K562 (cell line): ENCODE data around the gene DST. TPM values are rescaled to one million over a fixed set of nuclear protein-coding genes. Genes with fewer than 3 reads are reported as not detected.
A peak's percentile ranks its signal among the peaks of the same experiment; 100 is the strongest.

Source experiments
- ATAC-seq: fragments of 200-7000 bp; cut with Tn5 transposase; 3 replicates; pipeline ENCODE4 v1.9.1; 2020; ENCODE audit warnings: moderate library complexity
- BruUV-seq: library from RNA; stranded (reverse); fragments of 400-500 nt; replicated peaks from 2 replicates; lab custom pipeline; 2021; lab: Mats Ljungman, UMichigan
- CTCF ChIA-PET: fragments of 300-600 bp; formaldehyde crosslinking; extraction: SDS; loops from one replicate; lab custom pipeline; 2021; ENCODE audit warnings: low intra/inter-chr PET ratio; lab: Yijun Ruan, JAX
- POLR2A ChIA-PET: fragments of 300-600, 350-650 bp; sonication (Branson Sonifier 250); formaldehyde crosslinking; extraction: SDS; loops from one replicate; lab custom pipeline; 2021; ENCODE audit warnings: antibody characterized with exemption, inconsistent platforms; lab: Yijun Ruan, JAX
- DNase-seq, 4 experiments: peaks; one replicate each; pipeline versions ENCODE4 v3.0.0 to v3.0.0-alpha.2; 2011 to 2018; ENCODE audit warnings: low spot score in 3 of 4, mixed read lengths in 3 of 4; ENCODE audit errors: extremely low read depth in 1 of 4
- FAIRE-seq: peaks from 2 replicates; lab custom pipeline; 2011; peaks lifted over from hg19 to GRCh38; lab: Jason Lieb, UNC
- H2AFZ ChIP-seq: 2 replicates; pipeline ENCODE4 v1.6.0; 2011; ENCODE audit warnings: low read depth, low read length, control low read depth, inconsistent platforms
- H3K27ac ChIP-seq: fragments of 200-600 bp; 3 replicates; pipeline ENCODE4 v1.8.0; 2011; ENCODE audit warnings: low read depth, mild to moderate bottlenecking, control low read depth, inconsistent platforms, low read length, moderate library complexity, mixed read lengths; ENCODE audit errors: extremely low read depth
- H3K27me3 ChIP-seq, 2 experiments: fragments of 300-600 bp in 1 of 2; 2 replicates in 1 of 2; 3 replicates in 1 of 2; pipeline versions ENCODE4 v1.6.0 to v1.8.0; 2011; ENCODE audit warnings: inconsistent platforms in 2 of 2, low read length in 2 of 2, mild to moderate bottlenecking in 1 of 2, mixed read lengths in 1 of 2, moderate library complexity in 1 of 2; ENCODE audit not compliant: control insufficient read depth in 2 of 2, insufficient read depth in 2 of 2
- H3K36me3 ChIP-seq: fragments of 300-600 bp; 3 replicates; pipeline ENCODE4 v1.8.0; 2011; ENCODE audit warnings: mild to moderate bottlenecking, low read length, inconsistent platforms; ENCODE audit not compliant: control insufficient read depth, insufficient read depth
- H3K4me1 ChIP-seq, 2 experiments: fragments of 200-600 bp in 1 of 2; replicated peaks in 1 of 2; 2 replicates in 1 of 2; 3 replicates in 1 of 2; pipeline versions ENCODE4 v1.5.1 to v1.8.0; 2011; ENCODE audit warnings: inconsistent platforms in 2 of 2, low read length in 2 of 2, mild to moderate bottlenecking in 1 of 2, mixed read lengths in 1 of 2, moderate library complexity in 1 of 2; ENCODE audit not compliant: control insufficient read depth in 2 of 2, insufficient read depth in 2 of 2
- H3K4me2 ChIP-seq: 2 replicates; pipeline ENCODE4 v1.6.1; 2011; ENCODE audit warnings: low read length, control low read depth, inconsistent platforms, mixed read lengths; ENCODE audit not compliant: insufficient read depth
- H3K4me3 ChIP-seq: fragments of 200-600 bp; sonication (generic), shearing (Covaris generic); 2 replicates; pipeline ENCODE4 v1.5.1; 2016; ENCODE audit warnings: control low read depth, inconsistent platforms
- H3K79me2 ChIP-seq: fragments of 200-600 bp; 3 replicates; pipeline ENCODE4 v1.8.0; 2011; ENCODE audit warnings: low read length, inconsistent platforms; ENCODE audit not compliant: control insufficient read depth, insufficient read depth
- H3K9ac ChIP-seq, 2 experiments: 2 replicates each; pipeline versions ENCODE4 v1.6.0 to v1.6.1; 2011; ENCODE audit warnings: low read depth in 2 of 2, low read length in 2 of 2, control low read depth in 1 of 2, inconsistent platforms in 1 of 2, mild to moderate bottlenecking in 1 of 2, mixed read lengths in 1 of 2; ENCODE audit not compliant: insufficient read depth in 1 of 2
- H3K9me1 ChIP-seq: one replicate; pipeline ENCODE4 v1.6.0; 2011; ENCODE audit warnings: inconsistent platforms, mild to moderate bottlenecking, low read length, moderate library complexity; ENCODE audit not compliant: control insufficient read depth, insufficient read depth
- H3K9me3 ChIP-seq: replicated peaks from 2 replicates; pipeline ENCODE4 v1.5.1; 2011; ENCODE audit warnings: low read depth, low read length, inconsistent platforms; ENCODE audit not compliant: control insufficient read depth, insufficient read depth
- H4K20me1 ChIP-seq: replicated peaks from 2 replicates; pipeline ENCODE4 v1.6.1; 2011; ENCODE audit warnings: low read length, inconsistent platforms, mixed read lengths; ENCODE audit not compliant: control insufficient read depth, insufficient read depth
- CAMTA2 ChIP-seq: fragments of 250-450 bp; sonication (Bioruptor Pico); conservative IDR thresholded peaks from 2 replicates; pipeline ENCODE4 v1.5.1; 2022
- CEBPB ChIP-seq: fragments of 450-650 bp; IDR thresholded peaks from 2 replicates; pipeline ENCODE4 v1.6.1; 2016; ENCODE audit warnings: missing genetic modification characterization, missing compliant biosample characterization
- CTCF ChIP-seq, 3 experiments: IDR thresholded peaks in 2 of 3; conservative IDR thresholded peaks in 1 of 3; 2 replicates each; pipeline ENCODE4 v1.5.1; 2011 to 2012; ENCODE audit warnings: low read length in 3 of 3, mild to moderate bottlenecking in 3 of 3, control low read depth in 2 of 3, improper control_type of control experiment in 1 of 3, inconsistent platforms in 1 of 3, low read depth in 1 of 3, mixed read lengths in 1 of 3, moderate library complexity in 1 of 3; ENCODE audit not compliant: insufficient read depth in 2 of 3
- ZNF3 ChIP-seq: fragments of 250-450 bp; sonication (Bioruptor Pico); IDR thresholded peaks from 2 replicates; pipeline ENCODE4 v1.5.0; 2021; ENCODE audit warnings: mild to moderate bottlenecking, moderate library complexity
- WGBS: fragments of 100-300 bp; shearing (Covaris generic); methylation state at CpG from one replicate; pipeline ENCODE4 v1.1.6; 2016; ENCODE audit warnings: low coverage, mixed read lengths; ENCODE audit not compliant: insufficient coverage; ENCODE audit errors: missing lambda C conversion rate; 5-methylcytosine and 5-hydroxymethylcytosine counted together
- in situ Hi-C: fragments of 300-500 bp; cut with MboI; formaldehyde crosslinking; loops from 4 replicates; pipeline ENCODE4 v1.15.0; 2018; ENCODE audit warnings: inconsistent platforms, mixed read lengths
- intact Hi-C: fragments of 100-400 bp; cut with micrococcal nuclease; formaldehyde crosslinking; loops from 2 replicates; pipeline ENCODE4 v1.14.2; 2022
- polyA plus RNA-seq, 8 experiments: library from polyadenylated mRNA; depleted of rRNA in 4 of 8; stranded (reverse) in 5 of 8; unstranded in 3 of 8; fragments of >200 nt; fragmentation: Nextera tagmentation in 2 of 8; fragmentation: Illumina TruSeq in 1 of 8; extraction: Ambion mirVana in 2 of 8; extraction: Trizol in 1 of 8; gene quantifications; 2 replicates each; pipeline versions ENCODE4 v1.2.1 to v1.2.3, GENCODE V29; 2011 to 2014; ENCODE audit warnings: inconsistent platforms in 1 of 8, missing spikeins in 1 of 8
- total RNA-seq, 7 experiments: library from RNA; depleted of rRNA in 6 of 7; stranded (reverse); fragments of >200 nt in 6 of 7; fragmentation: Illumina TruSeq in 2 of 7; extraction: Trizol in 2 of 7; gene quantifications; 2 replicates each; pipeline versions ENCODE4 v1.2.1 to v1.2.3, GENCODE V29; 2011 to 2021; ENCODE audit warnings: low replicate concordance in 1 of 7

Gene DST
- total and polyA plus RNA-seq, 9 of the 15 experiments (the other 6 are each of a cell fraction or from before 2014, with no cell fraction given), result 5.2 to 21.9 (median 13.3) TPM

- FAIRE-seq (peak; percentile 15), DNase-seq (no peak), ATAC-seq (no peak)
- H3K4me2 ChIP-seq, result no peak overlapping the region
- BruUV-seq, result no TSS peak
- no peak overlapping the region for H3K9ac ChIP-seq
- WGBS, result 63% methylated on average over 3 of the region's 3 CpGs
- in situ Hi-C loops, result no loop called here
- peaks cover 0 to 4% of the 10 kb centered on the region in 2 experiments; a peak in 2 of 5 replicates for H3K4me1 ChIP-seq
- no peaks in the 10 kb centered on the region for H3K9me1 ChIP-seq
- H3K27ac ChIP-seq, result no peak overlapping the region
- no peak overlapping the region for H2AFZ ChIP-seq
- CTCF ChIA-PET, result interaction anchor here (0.5 kb wide), 1 partner anchor 795 kb away, joined by 3 read pairs; no protein-coding TSS in a partner anchor
- POLR2A ChIA-PET, result no interaction called here
- H4K20me1 ChIP-seq, result no peaks in the 10 kb centered on the region
- TF ChIP-seq CEBPB (0 out of 2 replicates have a peak, but pooled peaks have one; percentile 44), CAMTA2 (CRISPR knock-in tag) (no peak), ZNF3 (CRISPR knock-in tag) (no peak), CTCF (IDR thresholded peaks at IDR 0.05 in 2 of 3, conservative IDR thresholded peaks at IDR 0.05 in 1 of 3; ENCODE audit: insufficient read depth in 2 of 3, low read depth in 1 of 3, low read length in 3 of 3) (no peak)
- TF ChIP-seq, all 486 proteins: peak for 1
- intact Hi-C loops, result no loop called here
- H3K9me3 ChIP-seq, result no peaks in the 10 kb centered on the region
- H3K27me3 ChIP-seq, result no peaks in the 10 kb centered on the region
- no peaks in the 10 kb centered on the region; the same call in 2 of the 3 replicates for H3K36me3 ChIP-seq
- no peak overlapping the region for H3K4me3 ChIP-seq
- no peaks in the 10 kb centered on the region for H3K79me2 ChIP-seq
Measured at GRCh38 chr6:56495654-56496053, 147.0 kb downstream of the DST start.
